Measurements from ENCODE around the gene AFDN.

- no peak for TF ChIP-seq ZNF384 (IDR thresholded peaks at IDR 0.05)
- TF ChIP-seq FOXM1 (IDR thresholded peaks at IDR 0.05; ENCODE audit: borderline replicate concordance): no peak
- TF ChIP-seq TARDBP (IDR thresholded peaks at IDR 0.05): no peak
- TF ChIP-seq, protein P1, sequence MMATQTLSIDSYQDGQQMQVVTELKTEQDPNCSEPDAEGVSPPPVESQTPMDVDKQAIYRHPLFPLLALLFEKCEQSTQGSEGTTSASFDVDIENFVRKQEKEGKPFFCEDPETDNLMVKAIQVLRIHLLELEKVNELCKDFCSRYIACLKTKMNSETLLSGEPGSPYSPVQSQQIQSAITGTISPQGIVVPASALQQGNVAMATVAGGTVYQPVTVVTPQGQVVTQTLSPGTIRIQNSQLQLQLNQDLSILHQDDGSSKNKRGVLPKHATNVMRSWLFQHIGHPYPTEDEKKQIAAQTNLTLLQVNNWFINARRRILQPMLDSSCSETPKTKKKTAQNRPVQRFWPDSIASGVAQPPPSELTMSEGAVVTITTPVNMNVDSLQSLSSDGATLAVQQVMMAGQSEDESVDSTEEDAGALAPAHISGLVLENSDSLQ (IDR thresholded peaks at IDR 0.05): no peak
- TF ChIP-seq FOXA1 (IDR thresholded peaks at IDR 0.05): no peak
- no peak for TF ChIP-seq SP1 (IDR thresholded peaks at IDR 0.05)
- no peak for TF ChIP-seq HDGF (IDR thresholded peaks at IDR 0.05; ENCODE audit: borderline replicate concordance)
- TF ChIP-seq SUZ12 (IDR thresholded peaks at IDR 0.05): no peak
- no peak for TF ChIP-seq ARNT (IDR thresholded peaks at IDR 0.05)
- no peak for TF ChIP-seq BHLHE40 (IDR thresholded peaks at IDR 0.05; ENCODE audit: borderline replicate concordance)
- TF ChIP-seq FOXK2 (IDR thresholded peaks at IDR 0.05): no peak
Observed at GRCh38 chr6:167872538-167873210, 46.0 kb downstream of the AFDN start.
